SJCRH30 (cell line): Measurements from ENCODE around the gene POLR2H. TPM values are rescaled to one million over a fixed set of nuclear protein-coding genes. Genes with fewer than 3 reads are reported as not detected.
A peak's percentile ranks its signal among the peaks of the same experiment; 100 is the strongest.

Source experiments
- DNase-seq, 2 experiments: peaks; one replicate each; pipeline ENCODE4 v3.0.0-alpha.2; 2015 to 2020
- H3K27ac ChIP-seq: fragments of 250-450 bp; sonication (Bioruptor Pico); 2 replicates; pipeline ENCODE4 v1.5.1; 2020; ENCODE audit warnings: mild to moderate bottlenecking, moderate library complexity
- H3K27me3 ChIP-seq: fragments of 250-450 bp; sonication (Bioruptor Pico); 2 replicates; pipeline ENCODE4 v1.5.1; 2020; ENCODE audit warnings: mild to moderate bottlenecking, moderate library complexity
- H3K36me3 ChIP-seq: fragments of 250-450 bp; sonication (Bioruptor Pico); 2 replicates; pipeline ENCODE4 v1.5.1; 2020; ENCODE audit warnings: mild to moderate bottlenecking, moderate library complexity
- H3K4me1 ChIP-seq: fragments of 250-450 bp; sonication (Bioruptor Pico); 2 replicates; pipeline ENCODE4 v1.5.1; 2020; ENCODE audit warnings: mild to moderate bottlenecking, moderate library complexity
- H3K4me3 ChIP-seq: fragments of 250-450 bp; sonication (Bioruptor Pico); 2 replicates; pipeline ENCODE4 v1.5.1; 2020; ENCODE audit warnings: mild to moderate bottlenecking, moderate library complexity
- H3K9me3 ChIP-seq: fragments of 250-450 bp; sonication (Bioruptor Pico); replicated peaks from 2 replicates; pipeline ENCODE4 v1.5.1; 2020; ENCODE audit warnings: mild to moderate bottlenecking, moderate library complexity
- total RNA-seq: library from RNA; depleted of rRNA; stranded (reverse); fragments of >200 nt; shearing (Covaris generic); gene quantifications from 2 replicates; pipeline ENCODE4 v1.2.3, GENCODE V29; 2014; rRNA removed

POLR2H gene
- 86.8 and 91.6 TPM in 2 replicates for total RNA-seq

DNA sequence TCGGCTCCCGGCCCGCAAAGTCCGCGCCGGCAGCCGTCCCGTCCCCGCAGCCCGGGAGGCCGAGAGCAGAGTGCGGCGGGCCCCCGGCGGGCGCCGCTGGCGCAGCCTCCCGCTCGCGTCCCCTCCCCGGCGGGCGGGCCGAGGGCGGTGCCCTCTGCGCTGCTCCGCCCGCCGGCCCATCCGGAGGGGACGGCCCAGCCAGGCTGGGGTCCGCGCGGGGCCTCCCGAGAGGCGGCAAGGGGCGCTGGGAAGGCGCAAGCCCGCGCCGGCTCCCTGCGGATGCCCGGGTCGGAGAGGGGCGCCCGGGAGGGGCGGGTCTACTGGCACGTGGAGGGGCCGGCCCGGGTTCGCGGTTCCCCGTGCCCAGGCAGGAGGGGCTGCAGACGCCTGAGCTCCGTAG lies at the start of gene POLR2H, which contains the start of gene CLCN2:
Gene POLR2H, plus strand, starts transcription at position 179 of the 400 bp plus-strand sequence. CDS start 1,783 bp downstream, outside the sequence.
Gene CLCN2, minus strand, starts transcription at position 74 of the 400 bp plus-strand sequence. CDS start 126 bp downstream, outside the sequence.
- no peaks in the 10 kb centered on the region; the same call in 1 of the 2 replicates for H3K4me1 ChIP-seq
- H3K9me3 ChIP-seq, result no peaks in the 10 kb centered on the region
- no peaks in the 10 kb centered on the region for H3K27me3 ChIP-seq
- peak within 1 kb of the TSS; percentile 76 for H3K4me3 ChIP-seq
- H3K36me3 ChIP-seq, result peaks cover 11% of the 10 kb centered on the region
- peak within 1 kb of the TSS; percentile 81 for H3K27ac ChIP-seq
- peak; percentile 62 to 73 for DNase-seq

DNA sequence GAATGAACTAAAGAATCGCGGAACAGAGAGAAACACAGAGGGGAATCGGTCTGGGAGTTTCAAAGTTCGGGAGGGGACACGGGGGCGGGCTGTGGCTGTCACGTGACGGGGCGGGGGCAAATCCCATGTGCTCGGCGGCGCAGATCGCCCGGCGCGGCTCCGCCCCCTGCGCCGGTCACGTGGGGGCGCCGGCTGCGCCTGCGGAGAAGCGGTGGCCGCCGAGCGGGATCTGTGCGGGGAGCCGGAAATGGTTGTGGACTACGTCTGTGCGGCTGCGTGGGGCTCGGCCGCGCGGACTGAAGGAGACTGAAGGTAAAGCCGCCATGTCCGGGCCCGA lies 47.2 kb upstream of the POLR2H start, which contains the start of gene EIF4G1:
Gene EIF4G1, plus strand, starts transcription at position 244 of the 337 bp plus-strand sequence. CDS start 1,191 bp downstream, outside the sequence.
- H3K27me3 ChIP-seq, result no peaks in the 10 kb centered on the region
- peaks cover 3% of the 10 kb centered on the region; the same call in 1 of the 2 replicates for H3K4me1 ChIP-seq
- peak within 1 kb of the TSS; percentile 80 for H3K4me3 ChIP-seq
- no peaks in the 10 kb centered on the region for H3K9me3 ChIP-seq
- peak within 1 kb of the TSS; percentile 68 for H3K27ac ChIP-seq
- peak; percentile 92 for DNase-seq
- peaks cover 35% of the 10 kb centered on the region for H3K36me3 ChIP-seq

DNA sequence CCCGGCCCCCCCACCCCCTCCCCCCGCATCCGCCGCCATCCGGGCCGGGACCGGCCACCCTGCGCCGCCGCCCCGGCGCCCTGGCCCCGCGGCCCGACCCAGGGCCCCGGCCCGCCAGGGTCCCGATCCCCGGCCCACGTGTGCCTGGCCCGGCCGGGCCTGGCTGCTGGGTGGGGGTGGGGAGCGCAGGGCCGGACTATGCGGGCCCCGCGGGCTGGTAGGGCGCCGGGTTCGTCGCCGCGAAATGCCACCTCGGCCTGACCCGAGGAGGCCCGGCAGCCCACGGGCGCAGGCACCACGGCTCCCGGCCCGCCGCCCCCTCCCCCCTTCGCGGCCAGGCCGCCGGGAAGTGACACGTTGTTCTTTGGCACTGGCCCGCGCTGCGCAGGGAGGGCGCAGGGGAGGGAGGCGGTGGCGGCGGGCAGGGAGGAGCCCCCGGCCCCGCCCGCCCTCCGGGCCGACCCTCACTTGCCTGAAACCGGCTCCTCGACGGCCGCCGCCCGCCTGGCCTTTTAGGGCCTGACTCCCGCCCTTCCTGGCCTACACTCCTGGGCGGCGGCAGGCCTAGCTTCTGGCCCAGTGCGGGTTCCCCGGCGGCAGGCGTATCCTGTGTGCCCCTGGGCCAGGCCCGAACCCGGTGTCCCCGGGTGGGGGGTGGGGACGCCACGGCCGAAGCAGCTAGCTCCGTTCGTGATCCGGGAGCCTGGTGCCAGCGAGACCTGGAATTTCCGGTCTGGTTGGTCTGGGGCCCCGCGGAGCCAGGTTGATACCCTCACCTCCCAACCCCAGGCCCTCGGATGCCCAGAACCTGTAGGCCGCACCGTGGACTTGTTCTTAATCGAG lies 46.6 kb upstream of the POLR2H start:
- peak overlapping the region; percentile 68 for H3K27ac ChIP-seq
- peaks cover 40% of the 10 kb centered on the region for H3K36me3 ChIP-seq
- no peaks in the 10 kb centered on the region for H3K27me3 ChIP-seq
- no peaks in the 10 kb centered on the region for H3K9me3 ChIP-seq
- peak; percentile 27 to 38 for DNase-seq
- peaks cover 3% of the 10 kb centered on the region; the same call in 1 of the 2 replicates for H3K4me1 ChIP-seq
- peak overlapping the region; percentile 80 for H3K4me3 ChIP-seq

DNA sequence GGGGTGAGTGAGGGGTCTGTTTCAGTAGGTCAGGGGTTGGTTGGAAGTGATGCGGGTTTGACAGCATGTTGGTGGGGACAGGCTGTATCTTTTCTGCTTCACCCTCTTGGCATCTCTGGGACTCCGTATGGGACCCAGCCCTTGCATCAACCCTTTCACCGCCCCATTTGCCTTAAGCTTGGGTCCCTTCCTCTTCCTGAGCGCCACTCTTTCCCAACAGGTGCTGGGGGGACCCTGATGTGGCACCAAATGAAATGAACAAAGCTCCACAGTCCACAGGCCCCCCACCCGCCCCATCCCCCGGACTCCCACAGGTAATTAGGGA lies 46.0 kb upstream of the POLR2H start:
- H3K36me3 ChIP-seq, result peaks cover 45% of the 10 kb centered on the region
- peak overlapping the region; percentile 80 for H3K4me3 ChIP-seq
- no peaks in the 10 kb centered on the region for H3K27me3 ChIP-seq

DNA sequence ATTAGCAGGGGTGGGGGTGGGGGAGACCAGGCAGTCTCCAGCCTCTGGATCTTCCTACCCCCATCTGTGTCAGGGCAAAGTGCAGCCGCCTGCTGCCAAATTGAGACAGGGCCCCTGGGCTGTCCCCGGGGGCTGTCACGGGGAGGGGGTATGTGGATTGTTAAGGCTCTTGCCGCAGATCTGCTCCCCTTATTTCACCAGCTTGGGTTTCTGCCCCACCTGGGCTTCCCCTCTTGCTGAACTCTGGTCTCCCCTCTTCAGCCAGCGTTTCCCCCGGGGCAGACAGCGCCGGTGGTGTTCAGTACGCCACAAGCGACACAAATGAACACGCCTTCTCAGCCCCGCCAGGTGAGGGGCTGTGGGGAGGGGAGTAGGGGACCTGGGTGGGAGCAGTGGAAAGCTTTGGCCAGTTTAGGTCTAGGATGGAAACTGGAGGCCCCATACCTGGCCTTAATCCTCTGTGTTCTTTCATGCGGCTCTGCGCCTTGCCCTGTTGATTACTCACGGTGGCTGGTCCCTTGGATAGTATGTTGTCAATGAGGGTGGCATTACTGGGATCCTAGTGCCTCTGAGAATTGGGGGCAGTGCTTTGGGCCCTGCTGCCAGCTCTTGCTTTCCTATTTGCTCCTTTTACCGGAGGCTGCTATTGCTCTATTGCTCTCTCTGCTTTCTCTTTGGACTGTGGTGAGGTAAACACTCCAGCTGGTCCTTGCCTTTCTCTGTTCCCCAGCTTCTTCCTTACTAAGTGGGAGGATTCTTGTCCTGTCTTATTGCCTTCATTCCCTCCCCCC lies 45.4 kb upstream of the POLR2H start:
- Histone ChIP-seq H3K27me3 (no peaks in the 10 kb centered on the region), H3K4me1 (peaks cover 3% of the 10 kb centered on the region; the same call in 1 of the 2 replicates), H3K36me3 (peaks cover 50% of the 10 kb centered on the region), H3K9me3 (no peaks in the 10 kb centered on the region), H3K27ac (no peak overlapping the region), H3K4me3 (peak overlapping the region; percentile 80)
- DNase-seq, result no peak

More for the DNA sequence above, 46.0 kb upstream of the POLR2H start:
- Histone ChIP-seq H3K9me3 (no peaks in the 10 kb centered on the region), H3K27ac (peak overlapping the region; percentile 68), H3K4me1 (peaks cover 3% of the 10 kb centered on the region; the same call in 1 of the 2 replicates)
- no peak for DNase-seq

DNA sequence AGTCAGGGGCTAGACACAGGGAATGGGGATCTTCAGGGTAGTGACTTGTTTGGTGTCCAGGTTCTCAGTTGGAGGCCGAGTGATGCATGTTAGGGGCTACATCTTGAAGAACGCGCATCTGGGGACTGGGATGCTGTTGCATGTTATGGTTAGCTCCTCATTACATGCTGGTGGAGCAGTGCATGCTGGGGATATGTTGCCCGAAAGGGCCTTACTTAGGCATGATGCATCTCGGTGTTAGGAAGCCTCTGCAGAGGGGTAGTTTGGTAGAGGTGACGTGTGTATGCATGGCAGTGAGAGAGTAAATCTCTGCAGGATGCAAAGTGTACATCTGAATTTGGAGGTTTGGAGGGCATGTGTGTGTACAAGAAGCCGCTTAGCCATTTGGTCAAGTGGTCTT lies 44.7 kb upstream of the POLR2H start:
- Histone ChIP-seq H3K27me3 (no peaks in the 10 kb centered on the region), H3K36me3 (peaks cover 58% of the 10 kb centered on the region), H3K4me3 (no peak overlapping the region; the same call in 1 of the 2 replicates), H3K4me1 (peaks cover 3% of the 10 kb centered on the region; the same call in 1 of the 2 replicates), H3K9me3 (no peaks in the 10 kb centered on the region), H3K27ac (no peak overlapping the region)
- no peak for DNase-seq

DNA sequence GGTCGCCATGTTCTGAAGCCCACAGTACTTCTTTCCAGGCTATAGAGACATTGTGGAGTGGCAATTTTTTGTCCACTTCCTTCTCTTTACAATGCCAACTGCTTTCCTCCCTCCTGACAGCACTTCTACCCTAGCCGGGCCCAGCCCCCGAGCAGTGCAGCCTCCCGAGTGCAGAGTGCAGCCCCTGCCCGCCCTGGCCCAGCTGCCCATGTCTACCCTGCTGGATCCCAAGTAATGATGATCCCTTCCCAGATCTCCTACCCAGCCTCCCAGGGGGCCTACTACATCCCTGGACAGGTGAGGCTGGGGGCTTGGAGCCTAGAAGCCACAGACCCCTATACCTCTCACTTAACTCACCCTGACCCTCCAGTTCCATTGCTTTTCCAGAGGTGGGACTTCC lies 44.3 kb upstream of the POLR2H start:
- no peak for DNase-seq
- Histone ChIP-seq H3K4me1 (peaks cover 3% of the 10 kb centered on the region; the same call in 1 of the 2 replicates), H3K27me3 (no peaks in the 10 kb centered on the region), H3K27ac (no peak overlapping the region), H3K9me3 (no peaks in the 10 kb centered on the region), H3K4me3 (no peak overlapping the region), H3K36me3 (peaks cover 62% of the 10 kb centered on the region)

DNA sequence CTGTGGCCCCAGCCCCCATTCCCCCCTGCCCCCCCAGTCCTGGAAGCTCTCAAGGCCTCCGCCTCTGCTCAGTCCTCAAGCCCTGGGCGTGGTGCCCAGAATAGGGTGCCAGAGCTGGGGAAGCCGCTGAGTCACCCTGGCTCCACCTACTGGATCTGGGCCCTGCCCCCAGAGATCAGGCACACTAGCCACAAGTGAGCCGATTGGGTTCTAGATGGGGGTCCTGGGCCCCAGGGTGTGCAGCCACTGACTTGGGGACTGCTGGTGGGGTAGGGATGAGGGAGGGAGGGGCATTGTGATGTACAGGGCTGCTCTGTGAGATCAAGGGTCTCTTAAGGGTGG lies 41.4 kb upstream of the POLR2H start:
- Histone ChIP-seq H3K4me1 (no peaks in the 10 kb centered on the region; the same call in 1 of the 2 replicates), H3K9me3 (no peaks in the 10 kb centered on the region), H3K36me3 (peaks cover 91% of the 10 kb centered on the region), H3K27ac (no peak overlapping the region), H3K27me3 (no peaks in the 10 kb centered on the region), H3K4me3 (no peak overlapping the region)
- peak; percentile 58 to 64 for DNase-seq

DNA sequence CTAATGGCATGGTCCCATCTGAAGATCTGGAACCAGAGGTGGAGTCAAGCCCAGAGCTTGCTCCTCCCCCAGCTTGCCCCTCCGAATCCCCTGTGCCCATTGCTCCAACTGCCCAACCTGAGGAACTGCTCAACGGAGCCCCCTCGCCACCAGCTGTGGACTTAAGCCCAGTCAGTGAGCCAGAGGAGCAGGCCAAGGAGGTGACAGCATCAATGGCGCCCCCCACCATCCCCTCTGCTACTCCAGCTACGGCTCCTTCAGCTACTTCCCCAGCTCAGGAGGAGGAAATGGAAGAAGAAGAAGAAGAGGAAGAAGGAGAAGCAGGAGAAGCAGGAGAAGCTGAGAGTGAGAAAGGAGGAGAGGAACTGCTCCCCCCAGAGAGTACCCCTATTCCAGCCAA lies 39.8 kb upstream of the POLR2H start:
- DNase-seq, result no peak
- H3K4me1 ChIP-seq, result no peaks in the 10 kb centered on the region; the same call in 1 of the 2 replicates
- H3K36me3 ChIP-seq, result peaks cover 98% of the 10 kb centered on the region
- H3K9me3 ChIP-seq, result no peaks in the 10 kb centered on the region
- H3K4me3 ChIP-seq, result no peak overlapping the region
- no peak overlapping the region for H3K27ac ChIP-seq
- no peaks in the 10 kb centered on the region for H3K27me3 ChIP-seq

DNA sequence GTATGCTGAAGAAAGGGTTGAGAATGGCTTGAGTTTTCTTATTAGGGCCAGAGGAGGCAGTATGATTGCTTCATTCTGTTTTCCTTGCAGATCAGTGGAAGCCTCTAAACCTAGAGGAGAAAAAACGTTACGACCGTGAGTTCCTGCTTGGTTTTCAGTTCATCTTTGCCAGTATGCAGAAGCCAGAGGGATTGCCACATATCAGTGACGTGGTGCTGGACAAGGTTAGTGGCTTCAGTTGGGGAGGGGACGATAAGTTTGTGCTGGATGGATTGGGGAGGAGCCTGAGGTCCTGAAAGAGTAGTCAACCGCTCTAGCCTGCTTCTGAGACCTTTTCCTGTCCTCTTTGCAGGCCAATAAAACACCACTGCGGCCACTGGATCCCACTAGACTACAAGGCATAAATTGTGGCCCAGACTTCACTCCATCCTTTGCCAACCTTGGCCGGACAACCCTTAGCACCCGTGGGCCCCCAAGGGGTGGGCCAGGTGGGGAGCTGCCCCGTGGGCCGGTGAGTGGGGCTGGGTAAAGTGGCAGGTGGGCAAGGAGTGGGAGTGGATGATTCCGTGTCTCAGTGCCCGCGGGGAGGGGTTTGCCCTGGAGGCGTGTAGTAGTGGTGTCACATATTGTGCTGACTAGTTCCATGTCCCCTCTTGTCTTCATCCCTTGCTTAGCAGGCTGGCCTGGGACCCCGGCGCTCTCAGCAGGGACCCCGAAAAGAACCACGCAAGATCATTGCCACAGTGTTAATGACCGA lies 38.6 kb upstream of the POLR2H start:
- no peak overlapping the region for H3K27ac ChIP-seq
- DNase-seq, result no peak
- peaks cover 98% of the 10 kb centered on the region for H3K36me3 ChIP-seq

DNA sequence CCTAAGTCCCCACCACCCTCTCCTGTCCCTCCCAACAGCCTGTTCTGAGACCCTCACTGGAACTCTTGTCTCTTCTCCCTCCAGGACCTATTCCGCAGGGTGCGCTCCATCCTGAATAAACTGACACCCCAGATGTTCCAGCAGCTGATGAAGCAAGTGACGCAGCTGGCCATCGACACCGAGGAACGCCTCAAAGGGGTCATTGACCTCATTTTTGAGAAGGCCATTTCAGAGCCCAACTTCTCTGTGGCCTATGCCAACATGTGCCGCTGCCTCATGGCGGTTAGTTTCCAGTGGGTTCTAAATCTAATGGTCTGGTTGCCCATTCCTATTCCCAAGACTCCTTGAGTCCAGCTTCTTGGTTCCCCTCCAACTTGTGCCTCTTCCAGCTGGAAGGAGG lies 37.8 kb upstream of the POLR2H start:
- H3K4me1 ChIP-seq, result no peaks in the 10 kb centered on the region; the same call in 1 of the 2 replicates
- DNase-seq, result no peak
- H3K27me3 ChIP-seq, result no peaks in the 10 kb centered on the region
- no peaks in the 10 kb centered on the region for H3K9me3 ChIP-seq
- no peak overlapping the region for H3K4me3 ChIP-seq
- H3K27ac ChIP-seq, result no peak overlapping the region
- H3K36me3 ChIP-seq, result peaks cover 97% of the 10 kb centered on the region

More for the DNA sequence above, 38.6 kb upstream of the POLR2H start:
- no peak overlapping the region for H3K4me3 ChIP-seq
- H3K4me1 ChIP-seq, result no peaks in the 10 kb centered on the region; the same call in 1 of the 2 replicates
- H3K9me3 ChIP-seq, result no peaks in the 10 kb centered on the region
- H3K27me3 ChIP-seq, result no peaks in the 10 kb centered on the region

DNA sequence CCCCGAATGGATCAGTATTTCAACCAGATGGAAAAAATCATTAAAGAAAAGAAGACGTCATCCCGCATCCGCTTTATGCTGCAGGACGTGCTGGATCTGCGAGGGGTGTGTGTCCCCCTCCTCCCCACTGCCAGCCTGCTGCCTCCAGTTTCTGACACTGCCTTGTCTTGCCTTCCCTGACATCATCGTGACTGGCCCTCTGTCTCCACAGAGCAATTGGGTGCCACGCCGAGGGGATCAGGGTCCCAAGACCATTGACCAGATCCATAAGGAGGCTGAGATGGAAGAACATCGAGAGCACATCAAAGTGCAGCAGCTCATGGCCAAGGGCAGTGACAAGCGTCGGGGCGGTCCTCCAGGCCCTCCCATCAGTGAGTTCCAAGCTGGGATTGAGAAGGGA lies 36.2 kb upstream of the POLR2H start:
- no peaks in the 10 kb centered on the region for H3K9me3 ChIP-seq
- H3K36me3 ChIP-seq, result peaks cover 98% of the 10 kb centered on the region
- H3K4me1 ChIP-seq, result no peaks in the 10 kb centered on the region
- H3K27me3 ChIP-seq, result no peaks in the 10 kb centered on the region
- DNase-seq, result no peak
- H3K4me3 ChIP-seq, result no peak overlapping the region
- H3K27ac ChIP-seq, result no peak overlapping the region

DNA sequence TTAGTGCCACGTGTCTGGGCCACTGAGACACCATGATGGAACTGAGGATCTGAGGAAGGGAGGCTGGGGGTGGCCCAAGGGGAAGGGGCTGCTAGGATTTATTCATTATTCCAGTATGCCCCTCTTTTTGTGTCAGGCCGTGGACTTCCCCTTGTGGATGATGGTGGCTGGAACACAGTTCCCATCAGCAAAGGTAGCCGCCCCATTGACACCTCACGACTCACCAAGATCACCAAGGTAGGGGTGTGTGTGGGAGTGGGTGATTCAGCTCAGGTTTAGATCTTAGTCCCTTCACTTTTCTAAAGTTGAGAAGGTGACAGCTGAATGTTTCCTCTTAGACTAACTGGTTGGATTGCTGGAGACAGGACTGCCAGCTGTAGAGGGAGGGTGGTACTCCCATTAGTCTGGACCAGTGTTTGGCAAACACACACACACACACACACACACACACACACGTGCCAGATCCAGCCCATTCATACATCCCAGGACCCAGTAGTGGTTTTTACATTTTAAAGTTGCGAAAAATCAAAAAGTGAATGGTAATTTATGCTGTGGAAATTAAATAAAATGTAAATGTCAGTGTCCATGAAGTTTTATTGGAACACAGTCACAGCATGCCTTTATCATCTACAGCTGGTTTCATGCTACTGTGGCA lies 35.7 kb upstream of the POLR2H start:
- H3K36me3 ChIP-seq, result peaks cover 98% of the 10 kb centered on the region
- no peaks in the 10 kb centered on the region for H3K4me1 ChIP-seq
- no peak overlapping the region for H3K27ac ChIP-seq
- no peaks in the 10 kb centered on the region for H3K27me3 ChIP-seq
- no peak overlapping the region for H3K4me3 ChIP-seq
- no peaks in the 10 kb centered on the region for H3K9me3 ChIP-seq
- DNase-seq, result no peak

DNA sequence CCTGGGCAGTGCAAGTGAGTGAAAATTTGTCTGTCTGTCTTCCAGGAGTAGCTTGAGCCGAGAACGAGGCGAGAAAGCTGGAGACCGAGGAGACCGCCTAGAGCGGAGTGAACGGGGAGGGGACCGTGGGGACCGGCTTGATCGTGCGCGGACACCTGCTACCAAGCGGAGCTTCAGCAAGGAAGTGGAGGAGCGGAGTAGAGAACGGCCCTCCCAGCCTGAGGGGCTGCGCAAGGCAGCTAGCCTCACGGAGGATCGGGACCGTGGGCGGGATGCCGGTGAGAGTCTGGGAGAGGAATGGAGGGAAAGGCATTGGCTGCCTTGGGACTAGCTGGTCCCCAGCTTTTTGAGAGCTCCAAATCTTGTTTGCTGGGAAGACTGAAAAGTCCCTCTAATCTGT lies 34.3 kb upstream of the POLR2H start:
- Histone ChIP-seq H3K4me1 (no peaks in the 10 kb centered on the region), H3K4me3 (no peak overlapping the region), H3K27ac (no peak overlapping the region), H3K9me3 (no peaks in the 10 kb centered on the region), H3K27me3 (no peaks in the 10 kb centered on the region), H3K36me3 (peaks cover 96% of the 10 kb centered on the region)
- no peak for DNase-seq
